ENCODE data around the gene YPEL3.

DNA sequence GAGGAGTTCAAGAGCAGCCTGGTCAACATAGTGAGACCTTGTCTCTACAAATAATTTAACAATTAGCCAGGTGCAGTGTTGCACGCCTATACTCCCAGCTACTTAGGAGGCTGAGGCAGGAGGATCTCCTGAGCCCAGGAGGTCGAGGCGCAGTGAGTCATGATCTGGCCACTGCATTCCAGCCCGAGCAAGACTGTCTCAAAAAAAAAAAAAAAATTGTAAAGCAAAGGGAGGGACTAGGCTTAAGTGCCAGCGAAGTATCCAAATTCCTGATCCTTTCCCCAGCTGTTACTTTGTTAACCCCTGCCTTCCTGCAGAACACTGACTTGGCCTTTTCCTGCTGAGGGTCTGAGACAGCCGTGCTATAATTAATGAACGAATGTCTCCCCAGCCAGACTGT, 14.6 kb upstream of the YPEL3 start:
- TF ChIP-seq CTCF (IDR thresholded peaks at IDR 0.05; ENCODE audit: poor library complexity), result no peak
- no peak for TF ChIP-seq EZH2 (IDR thresholded peaks at IDR 0.05; ENCODE audit: borderline replicate concordance)
- TF ChIP-seq EZH2phosphoT487 (IDR thresholded peaks at IDR 0.05; ENCODE audit: low read depth, severe bottlenecking, unreplicated experiment), result no peak

Data from hepatocyte (in vitro differentiated cells).